ENCODE results near the gene NEAT1. TPM values are rescaled to one million over a fixed set of nuclear protein-coding genes. Genes with fewer than 3 reads are reported as not detected.

Gene NEAT1
- total RNA-seq, 1 donor from 2014 or later = 28.7 TPM

- Histone ChIP-seq H3K4me3 (ENCODE audit: low read depth, low read length) (no peak overlapping the region), H3K36me3 (ENCODE audit: control insufficient read depth, insufficient read depth, low read length) (peaks cover 4% of the 10 kb centered on the region)
Measured at GRCh38 chr11:65401073-65401802, 21.4 kb upstream of the NEAT1 start.

DNA sequence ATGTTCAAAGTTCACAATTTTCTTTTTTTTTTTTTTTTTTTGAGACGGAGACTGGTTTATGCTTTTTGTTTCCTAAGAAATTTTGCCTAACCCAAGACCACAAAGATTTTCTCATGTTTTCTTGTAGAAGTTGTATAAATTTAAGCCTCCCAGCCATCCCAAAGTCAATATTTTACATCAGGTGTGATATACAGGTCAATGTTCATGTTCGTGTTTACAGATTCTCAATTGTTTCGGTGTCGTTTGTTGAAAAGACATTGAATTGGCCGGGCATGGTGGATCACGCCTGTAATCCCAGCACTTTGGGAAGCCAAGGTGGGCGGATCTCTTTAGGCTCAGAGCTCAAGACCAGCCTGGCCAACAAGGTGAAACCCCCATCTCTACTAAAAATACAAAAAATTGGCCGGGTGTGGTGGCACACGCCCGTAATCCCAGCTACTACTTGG, 20.8 kb upstream of the NEAT1 start:
- TF ChIP-seq, protein P1, sequence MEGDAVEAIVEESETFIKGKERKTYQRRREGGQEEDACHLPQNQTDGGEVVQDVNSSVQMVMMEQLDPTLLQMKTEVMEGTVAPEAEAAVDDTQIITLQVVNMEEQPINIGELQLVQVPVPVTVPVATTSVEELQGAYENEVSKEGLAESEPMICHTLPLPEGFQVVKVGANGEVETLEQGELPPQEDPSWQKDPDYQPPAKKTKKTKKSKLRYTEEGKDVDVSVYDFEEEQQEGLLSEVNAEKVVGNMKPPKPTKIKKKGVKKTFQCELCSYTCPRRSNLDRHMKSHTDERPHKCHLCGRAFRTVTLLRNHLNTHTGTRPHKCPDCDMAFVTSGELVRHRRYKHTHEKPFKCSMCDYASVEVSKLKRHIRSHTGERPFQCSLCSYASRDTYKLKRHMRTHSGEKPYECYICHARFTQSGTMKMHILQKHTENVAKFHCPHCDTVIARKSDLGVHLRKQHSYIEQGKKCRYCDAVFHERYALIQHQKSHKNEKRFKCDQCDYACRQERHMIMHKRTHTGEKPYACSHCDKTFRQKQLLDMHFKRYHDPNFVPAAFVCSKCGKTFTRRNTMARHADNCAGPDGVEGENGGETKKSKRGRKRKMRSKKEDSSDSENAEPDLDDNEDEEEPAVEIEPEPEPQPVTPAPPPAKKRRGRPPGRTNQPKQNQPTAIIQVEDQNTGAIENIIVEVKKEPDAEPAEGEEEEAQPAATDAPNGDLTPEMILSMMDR (IDR thresholded peaks at IDR 0.05; ENCODE audit: insufficient read depth, low read length, poor library complexity, severe bottlenecking) = no peak
- H3K27me3 ChIP-seq (ENCODE audit: control insufficient read depth, insufficient read depth, low read length) = no peaks in the 10 kb centered on the region
- H3K36me3 ChIP-seq (ENCODE audit: control insufficient read depth, insufficient read depth, low read length) = peaks cover 4% of the 10 kb centered on the region
- H3K4me3 ChIP-seq (ENCODE audit: low read depth, low read length) = no peak overlapping the region
- DNase-seq (ENCODE audit: low read depth) = no peak

More at GRCh38 chr11:65401073-65401802, 21.4 kb upstream of the NEAT1 start:
- no peak for DNase-seq (ENCODE audit: low read depth)
- TF ChIP-seq, protein P1 (IDR thresholded peaks at IDR 0.05; ENCODE audit: insufficient read depth, low read length, poor library complexity, severe bottlenecking) = no peak
- no peaks in the 10 kb centered on the region for H3K27me3 ChIP-seq (ENCODE audit: control insufficient read depth, insufficient read depth, low read length)

DNA sequence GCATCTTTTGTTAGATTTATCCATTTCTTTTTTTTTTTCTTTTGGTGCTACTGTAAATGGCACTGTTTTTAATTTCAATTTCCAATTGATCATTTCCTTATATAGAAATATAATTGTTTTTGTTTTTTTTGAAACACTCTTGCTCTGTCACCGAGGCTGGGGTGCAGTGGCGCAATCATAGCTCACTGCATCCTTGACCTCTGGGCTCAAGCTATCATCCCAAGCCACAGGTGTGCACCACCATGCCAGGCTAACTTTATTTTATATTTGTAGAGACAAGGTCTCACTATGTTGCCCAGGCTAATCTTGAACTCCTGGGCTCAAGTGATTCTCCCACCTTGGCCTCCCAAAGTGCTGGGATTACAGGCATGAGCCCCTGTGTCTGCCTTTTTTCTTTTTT, 19.8 kb upstream of the NEAT1 start:
- H3K4me3 ChIP-seq (ENCODE audit: low read depth, low read length) = no peak overlapping the region
- H3K27me3 ChIP-seq (ENCODE audit: control insufficient read depth, insufficient read depth, low read length) = no peaks in the 10 kb centered on the region
- peaks cover 4% of the 10 kb centered on the region for H3K36me3 ChIP-seq (ENCODE audit: control insufficient read depth, insufficient read depth, low read length)
- TF ChIP-seq, protein P1 (IDR thresholded peaks at IDR 0.05; ENCODE audit: insufficient read depth, low read length, poor library complexity, severe bottlenecking) = no peak
- no peak for DNase-seq (ENCODE audit: low read depth)

- Histone ChIP-seq H3K27me3 (ENCODE audit: control insufficient read depth, insufficient read depth, low read length) (no peaks in the 10 kb centered on the region), H3K36me3 (ENCODE audit: control insufficient read depth, insufficient read depth, low read length) (peaks cover 5% of the 10 kb centered on the region), H3K4me3 (ENCODE audit: low read depth, low read length) (no peak overlapping the region)
- DNase-seq (ENCODE audit: low read depth) = no peak
- TF ChIP-seq, protein P1 (IDR thresholded peaks at IDR 0.05; ENCODE audit: insufficient read depth, low read length, poor library complexity, severe bottlenecking) = no peak
Measured at GRCh38 chr11:65403607-65404121, 18.9 kb upstream of the NEAT1 start.

DNA sequence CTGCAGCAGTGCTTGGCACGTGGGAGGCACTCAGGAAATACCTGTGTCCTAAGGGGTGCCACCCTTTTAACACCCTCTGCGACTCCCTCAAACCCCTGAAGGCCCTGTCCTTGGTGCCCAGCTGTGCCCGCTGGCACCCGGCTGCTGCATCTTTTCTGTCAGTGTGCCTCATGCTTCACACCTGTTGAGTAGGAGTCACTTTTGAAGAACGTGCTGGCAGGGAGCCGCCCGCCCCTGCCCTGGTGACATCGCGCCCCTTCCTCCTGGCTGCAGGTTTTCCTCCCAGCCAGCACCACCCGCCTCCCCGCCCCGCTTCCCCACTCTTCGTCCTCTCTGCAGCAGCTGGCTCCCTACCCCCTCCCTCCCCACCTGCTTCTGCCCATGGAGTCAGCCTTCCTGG, 18.4 kb upstream of the NEAT1 start:
- peaks cover 5% of the 10 kb centered on the region for H3K36me3 ChIP-seq (ENCODE audit: control insufficient read depth, insufficient read depth, low read length)
- DNase-seq (ENCODE audit: low read depth) = no peak
- H3K27me3 ChIP-seq (ENCODE audit: control insufficient read depth, insufficient read depth, low read length) = no peaks in the 10 kb centered on the region
- H3K4me3 ChIP-seq (ENCODE audit: low read depth, low read length) = no peak overlapping the region
- TF ChIP-seq, protein P1 (IDR thresholded peaks at IDR 0.05; ENCODE audit: insufficient read depth, low read length, poor library complexity, severe bottlenecking) = no peak
